SK-N-SH (cell line): ENCODE results near the gene RARS2. TPM values are rescaled to one million over a fixed set of nuclear protein-coding genes. Genes with fewer than 3 reads are reported as not detected.

Experiments
- CTCF ChIA-PET: fragments of 300-600, 350-600 bp; formaldehyde crosslinking; extraction: SDS; loops from one replicate; lab custom pipeline; 2021; lab: Yijun Ruan, JAX
- POLR2A ChIA-PET: fragments of 350-600 bp; sonication (Branson Sonifier 250); formaldehyde crosslinking; extraction: SDS; loops from one replicate; lab custom pipeline; 2020; ENCODE audit warnings: antibody characterized with exemption, inconsistent platforms; lab: Yijun Ruan, JAX
- DNase-seq: peaks from one replicate; pipeline ENCODE4 v3.0.0; 2012
- H2AFZ ChIP-seq: fragments of 200-600 bp; sonication (generic); 2 replicates; pipeline ENCODE4 v1.8.1; 2016; ENCODE audit warnings: antibody characterized with exemption, mild to moderate bottlenecking, low read depth
- H3F3A ChIP-seq: fragments of 200-600 bp; sonication (generic); replicated peaks from 2 replicates; pipeline ENCODE3; 2016; ENCODE audit warnings: antibody characterized with exemption, mild to moderate bottlenecking; ENCODE audit not compliant: insufficient read depth
- H3K27ac ChIP-seq, 2 experiments: fragments of 200-500 bp in 1 of 2; fragments of 200-600 bp in 1 of 2; sonication (Bioruptor generic) in 1 of 2; sonication (generic), shearing (Covaris generic) in 1 of 2; 2 replicates each; pipeline versions ENCODE4 v1.5.1 to v1.6.1; 2014 to 2016; ENCODE audit warnings: low read depth in 2 of 2, inconsistent platforms in 1 of 2, low read length in 1 of 2, mild to moderate bottlenecking in 1 of 2, mixed read lengths in 1 of 2
- H3K27me3 ChIP-seq: fragments of 200-600 bp; sonication (generic), shearing (Covaris generic); 2 replicates; pipeline ENCODE4 v1.6.1; 2016; ENCODE audit warnings: mixed run types; ENCODE audit not compliant: insufficient read depth
- H3K36me3 ChIP-seq, 2 experiments: fragments of 200-500 bp in 1 of 2; fragments of 200-600 bp in 1 of 2; sonication (Bioruptor generic) in 1 of 2; sonication (generic) in 1 of 2; replicated peaks in 1 of 2; 2 replicates each; pipeline versions ENCODE3 to v1.5.1; 2014 to 2016; ENCODE audit warnings: low read length in 1 of 2, mild to moderate bottlenecking in 1 of 2; ENCODE audit not compliant: insufficient read depth in 2 of 2, control insufficient read depth in 1 of 2
- H3K4me1 ChIP-seq, 2 experiments: fragments of 200-500 bp in 1 of 2; fragments of 200-600 bp in 1 of 2; sonication (Bioruptor generic) in 1 of 2; sonication (generic), shearing (Covaris generic) in 1 of 2; 2 replicates each; pipeline versions ENCODE4 v1.5.1 to v1.6.1; 2014 to 2016; ENCODE audit warnings: low read depth in 1 of 2, low read length in 1 of 2, mixed run types in 1 of 2; ENCODE audit not compliant: insufficient read depth in 2 of 2, control insufficient read depth in 1 of 2
- H3K4me2 ChIP-seq: fragments of 200-600 bp; sonication (generic), shearing (Covaris generic); 2 replicates; pipeline ENCODE4 v1.6.1; 2017; ENCODE audit warnings: mixed run types
- H3K4me3 ChIP-seq, 2 experiments: fragments of 200-500 bp in 1 of 2; fragments of 200-600 bp in 1 of 2; sonication (Bioruptor generic) in 1 of 2; sonication (generic), shearing (Covaris generic) in 1 of 2; 2 replicates each; pipeline versions ENCODE4 v1.5.1 to v1.8.1; 2014 to 2016; ENCODE audit warnings: low read depth in 2 of 2, inconsistent platforms in 1 of 2, low read length in 1 of 2, mild to moderate bottlenecking in 1 of 2, mixed read lengths in 1 of 2, moderate library complexity in 1 of 2
- H3K79me2 ChIP-seq: fragments of 200-600 bp; sonication (generic); 2 replicates; pipeline ENCODE4 v1.8.1; 2017; ENCODE audit warnings: mild to moderate bottlenecking; ENCODE audit not compliant: insufficient read depth
- H3K9ac ChIP-seq: fragments of 200-600 bp; sonication (generic); 2 replicates; pipeline ENCODE4 v1.6.1; 2017; ENCODE audit warnings: mixed run types
- H3K9me2 ChIP-seq: fragments of 200-600 bp; sonication (generic); 2 replicates; pipeline ENCODE4 v1.6.1; 2017; ENCODE audit warnings: mixed run types
- H3K9me3 ChIP-seq: fragments of 200-600 bp; sonication (generic); 2 replicates; pipeline ENCODE4 v1.6.1; 2017; ENCODE audit warnings: mixed run types, mild to moderate bottlenecking, moderate library complexity
- H4K20me1 ChIP-seq: fragments of 200-600 bp; sonication (generic); 2 replicates; pipeline ENCODE4 v1.6.1; 2017; ENCODE audit warnings: mild to moderate bottlenecking, mixed run types; ENCODE audit not compliant: insufficient read depth
- CHD2 ChIP-seq: fragments of 150-350 bp; IDR thresholded peaks from 2 replicates; pipeline ENCODE4 v1.6.1; 2018; ENCODE audit warnings: low read length; ENCODE audit not compliant: partially characterized antibody
- EP300 ChIP-seq, 2 experiments: IDR thresholded peaks; 2 replicates each; pipeline versions ENCODE4 v1.4.0 to v1.6.1; 2012; ENCODE audit warnings: borderline replicate concordance in 1 of 2, low read depth in 1 of 2, low read length in 1 of 2
- EZH2phosphoT487 ChIP-seq: fragments of 200-600 bp; sonication (generic); IDR thresholded peaks from 2 replicates; pipeline ENCODE4 v1.6.1; 2017; ENCODE audit warnings: low read depth, mixed run types, mild to moderate bottlenecking, antibody characterized with exemption, moderate library complexity, borderline replicate concordance
- FOXJ3 ChIP-seq: sonication (generic); formaldehyde crosslinking; IDR thresholded peaks from 2 replicates; pipeline ENCODE4 v1.5.1; 2020; ENCODE audit warnings: mild to moderate bottlenecking, missing genetic modification reagents
- FOXM1 ChIP-seq: IDR thresholded peaks from 2 replicates; pipeline ENCODE4 v1.4.0; 2012; ENCODE audit warnings: low read depth, mild to moderate bottlenecking
- GABPA ChIP-seq: IDR thresholded peaks from 2 replicates; pipeline ENCODE4 v1.4.0; 2012; ENCODE audit warnings: low read depth, mild to moderate bottlenecking
- MXI1 ChIP-seq: IDR thresholded peaks from 2 replicates; pipeline ENCODE4 v1.6.1; 2012; ENCODE audit warnings: mild to moderate bottlenecking, low read depth, low read length, improper control_type of control experiment
- NFIC ChIP-seq: IDR thresholded peaks from 2 replicates; pipeline ENCODE4 v1.4.0; 2012; ENCODE audit warnings: borderline replicate concordance
- RAD21 ChIP-seq: IDR thresholded peaks from 2 replicates; pipeline ENCODE4 v1.6.1; 2012; ENCODE audit warnings: mild to moderate bottlenecking, low read length
- RXRA ChIP-seq: IDR thresholded peaks from 2 replicates; pipeline ENCODE4 v1.4.0; 2012; ENCODE audit warnings: low read depth, mild to moderate bottlenecking, borderline replicate concordance
- SIN3A ChIP-seq: IDR thresholded peaks from 2 replicates; pipeline ENCODE4 v1.6.1; 2012; ENCODE audit warnings: low read depth, mild to moderate bottlenecking, low read length, moderate library complexity, borderline replicate concordance
- TCF12 ChIP-seq: IDR thresholded peaks from 2 replicates; pipeline ENCODE4 v1.4.0; 2012
- WGBS: methylation state at CpG from one replicate; pipeline ENCODE4 v1.1.6; 2017; ENCODE audit warnings: low lambda C conversion rate; 5-methylcytosine and 5-hydroxymethylcytosine counted together
- polyA plus RNA-seq, 3 experiments: library from polyadenylated mRNA; depleted of rRNA; stranded (reverse); fragments of >200 nt; gene quantifications; 2 replicates each; pipeline ENCODE4 v1.2.3, GENCODE V29; 2012
- TF ChIP-seq, protein P1 (sequence below): IDR thresholded peaks from 2 replicates; pipeline ENCODE4 v1.4.0; 2012; ENCODE audit warnings: low read depth

Gene RARS2
- polyA plus RNA-seq, 1 of the 3 experiments (the other 2 are of a cell fraction): 7.9 TPM

DNA sequence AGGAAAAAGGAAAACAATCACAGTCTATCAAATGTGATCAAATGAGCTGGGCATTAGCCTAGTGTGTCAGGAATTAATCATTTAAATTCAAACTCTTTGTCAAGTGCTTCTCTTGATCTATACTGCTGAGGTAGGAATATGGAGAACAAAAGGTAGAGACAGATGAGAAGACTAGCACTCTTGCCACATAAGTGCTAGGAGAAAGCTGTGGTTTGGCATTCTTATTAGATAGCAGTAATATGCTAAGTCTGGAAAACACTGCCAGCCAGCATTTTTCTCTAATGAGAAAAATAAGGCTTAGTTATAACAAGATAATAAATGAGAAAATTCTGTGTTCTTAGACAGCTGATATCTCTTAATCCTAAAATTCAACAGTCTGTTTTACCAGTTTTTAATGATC lies 39.1 kb upstream of the RARS2 start:
- H3K27ac ChIP-seq: no peak overlapping the region
- no peak for DNase-seq
- no peaks in the 10 kb centered on the region for H3K9me3 ChIP-seq
- CTCF ChIA-PET: interaction anchor here (2.0 to 2.3 kb wide), 2 partner anchors 9 to 13 kb away, joined by 4 to 5 read pairs; no protein-coding TSS in a partner anchor
- H3K9ac ChIP-seq: no peak overlapping the region
- POLR2A ChIA-PET: no interaction called here
- H3K4me3 ChIP-seq: no peak overlapping the region
- H4K20me1 ChIP-seq: no peaks in the 10 kb centered on the region
- H3K79me2 ChIP-seq: no peaks in the 10 kb centered on the region
- no peaks in the 10 kb centered on the region for H3K4me1 ChIP-seq
- H3K27me3 ChIP-seq: no peaks in the 10 kb centered on the region
- no peaks in the 10 kb centered on the region for H3F3A ChIP-seq
- TF ChIP-seq CHD2 (no peak), MXI1 (no peak)
- H2AFZ ChIP-seq: no peak overlapping the region
- H3K4me2 ChIP-seq: no peak overlapping the region
- peaks cover 2 to 34% of the 10 kb centered on the region in 2 experiments for H3K36me3 ChIP-seq
- no peaks in the 10 kb centered on the region for H3K9me2 ChIP-seq

DNA sequence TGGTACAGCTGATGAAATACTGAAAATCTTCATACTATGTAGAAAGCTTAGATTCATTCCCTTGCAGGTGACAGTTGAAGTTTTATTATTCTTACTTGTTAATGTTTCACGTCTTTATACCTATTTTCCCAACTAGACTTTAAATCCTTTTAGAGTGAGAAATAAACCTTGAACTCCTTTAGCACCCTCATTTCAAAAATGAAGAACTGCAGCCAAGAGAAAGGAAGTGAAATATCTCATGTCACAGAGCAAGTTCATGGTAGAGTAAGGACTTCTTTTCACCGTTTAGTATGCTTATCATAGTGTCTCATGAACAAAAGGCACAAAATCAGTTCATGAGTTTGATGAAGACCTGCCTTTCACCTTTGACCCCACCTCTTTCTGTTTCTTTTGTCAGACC lies 38.6 kb upstream of the RARS2 start:
- CTCF ChIA-PET: interaction anchor here (2.0 to 2.3 kb wide), 2 partner anchors 9 to 14 kb away, joined by 4 to 5 read pairs; no protein-coding TSS in a partner anchor
- H3K9me2 ChIP-seq: no peaks in the 10 kb centered on the region
- no peak overlapping the region for H3K27ac ChIP-seq
- H3K4me2 ChIP-seq: no peak overlapping the region
- H3F3A ChIP-seq: no peaks in the 10 kb centered on the region
- no peaks in the 10 kb centered on the region for H3K27me3 ChIP-seq
- H3K9me3 ChIP-seq: no peaks in the 10 kb centered on the region
- no peak overlapping the region for H3K4me3 ChIP-seq
- no peaks in the 10 kb centered on the region for H4K20me1 ChIP-seq
- TF ChIP-seq EP300 (IDR thresholded peaks at IDR 0.05; ENCODE audit: borderline replicate concordance in 1 of 2, low read depth in 1 of 2, low read length in 1 of 2) (no peak), TCF12 (no peak), GABPA (no peak), RAD21 (no peak), MXI1 (no peak), EZH2phosphoT487 (no peak), SIN3A (no peak), NFIC (no peak)
- DNase-seq: no peak
- H3K4me1 ChIP-seq: no peaks in the 10 kb centered on the region
- H2AFZ ChIP-seq: no peak overlapping the region
- no peak overlapping the region for H3K9ac ChIP-seq
- POLR2A ChIA-PET: no interaction called here
- H3K79me2 ChIP-seq: no peaks in the 10 kb centered on the region
- 93% methylated on average over 2 of the region's 2 CpGs for WGBS
- H3K36me3 ChIP-seq: peaks cover 2 to 34% of the 10 kb centered on the region in 2 experiments

DNA sequence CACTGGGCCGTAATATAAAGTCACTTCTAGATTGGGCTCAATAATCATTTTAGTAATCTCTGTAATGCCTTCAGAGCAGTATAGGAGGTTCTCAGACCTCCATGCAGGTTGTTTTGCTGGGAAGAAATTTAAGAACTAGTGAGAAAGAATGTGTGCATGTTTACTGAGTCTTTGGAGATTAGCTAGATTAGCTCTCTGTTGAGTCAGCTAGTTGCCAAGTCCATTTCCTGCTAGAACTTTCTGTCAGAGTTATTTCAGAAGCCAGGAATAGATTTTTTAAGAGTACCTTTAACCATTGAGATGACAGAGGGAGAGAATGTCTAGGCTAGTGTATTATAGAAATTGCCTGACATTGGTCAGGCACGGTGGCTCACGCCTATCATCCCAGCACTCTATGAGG lies 33.5 kb upstream of the RARS2 start:
- H3K36me3 ChIP-seq: peaks cover 16 to 36% of the 10 kb centered on the region in 2 experiments
- no peak for TF ChIP-seq RXRA
- TF ChIP-seq, protein P1, sequence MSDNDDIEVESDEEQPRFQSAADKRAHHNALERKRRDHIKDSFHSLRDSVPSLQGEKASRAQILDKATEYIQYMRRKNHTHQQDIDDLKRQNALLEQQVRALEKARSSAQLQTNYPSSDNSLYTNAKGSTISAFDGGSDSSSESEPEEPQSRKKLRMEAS: no peak
- no peak for TF ChIP-seq FOXM1
- TF ChIP-seq FOXJ3 (CRISPR knock-in tag): no peak
- no peak for TF ChIP-seq EZH2phosphoT487
- no peak for TF ChIP-seq GABPA
- WGBS: 95% methylated on average over 3 of the region's 3 CpGs
- H3K27ac ChIP-seq: no peak overlapping the region
- H3K4me2 ChIP-seq: no peak overlapping the region
- DNase-seq: no peak
- H4K20me1 ChIP-seq: no peaks in the 10 kb centered on the region
- CTCF ChIA-PET: no interaction called here
- POLR2A ChIA-PET: no interaction called here
- H3K27me3 ChIP-seq: no peaks in the 10 kb centered on the region
- no peaks in the 10 kb centered on the region for H3F3A ChIP-seq
- no peaks in the 10 kb centered on the region for H3K9me2 ChIP-seq
- H3K9me3 ChIP-seq: no peaks in the 10 kb centered on the region
- no peaks in the 10 kb centered on the region for H3K4me1 ChIP-seq
- no peaks in the 10 kb centered on the region for H3K79me2 ChIP-seq
- H3K4me3 ChIP-seq: no peak overlapping the region
- H3K9ac ChIP-seq: no peak overlapping the region
- no peak overlapping the region for H2AFZ ChIP-seq
